GM12892 (cell line): Measurements from ENCODE around the gene SYT13.

ENCODE experiments used
- POLR2A ChIP-seq: IDR thresholded peaks from 2 replicates; pipeline ENCODE4 v1.6.1; 2011; ENCODE audit warnings: low read depth, low read length, control low read depth
- POLR2AphosphoS5 ChIP-seq: IDR thresholded peaks from 2 replicates; pipeline ENCODE4 v1.6.1; 2011; ENCODE audit warnings: low read depth, low read length, control low read depth
- TAF1 ChIP-seq: IDR thresholded peaks from 2 replicates; pipeline ENCODE4 v1.6.1; 2011; ENCODE audit warnings: low read depth, mild to moderate bottlenecking, control low read depth, low read length, borderline replicate concordance

DNA sequence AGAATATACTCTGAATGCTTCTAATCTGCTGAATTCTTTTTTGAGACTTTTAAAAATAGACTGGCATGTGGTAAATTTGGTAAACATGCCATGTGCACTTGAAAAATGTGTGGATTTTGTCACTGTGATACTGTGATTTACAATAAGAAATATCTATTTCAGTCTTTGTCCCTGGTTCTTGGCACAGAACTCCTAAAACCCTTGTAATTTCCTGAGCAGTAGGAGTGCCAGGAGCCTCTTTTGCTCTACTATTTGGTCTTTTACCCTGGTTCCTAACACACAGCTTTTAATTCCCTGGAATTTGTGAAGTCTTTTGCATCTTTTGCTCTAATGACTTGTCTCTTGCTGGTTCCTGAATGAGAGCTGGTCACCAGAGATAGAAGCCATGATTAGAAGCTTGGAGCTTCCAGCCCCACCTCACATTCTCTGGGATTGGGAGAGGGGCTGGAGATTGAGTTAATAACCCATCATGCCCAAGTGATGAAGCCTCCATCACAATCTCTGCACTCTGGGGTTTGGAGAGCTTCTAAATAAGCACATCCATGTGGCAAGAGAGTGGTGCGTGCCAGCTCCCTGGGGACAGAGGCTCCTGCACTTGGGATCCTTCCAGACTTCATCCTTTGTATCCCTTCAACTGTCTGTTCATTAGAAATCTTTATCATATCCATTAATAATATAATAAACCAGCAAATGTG lies 27.2 kb upstream of the SYT13 start:
- TF ChIP-seq POLR2A = no peak
- no peak for TF ChIP-seq POLR2AphosphoS5
- TF ChIP-seq TAF1 = no peak
